GM12874 (cell line): Measurements from ENCODE around the gene ARHGAP22.

ENCODE experiments used
- TF ChIP-seq, protein P1 (sequence below): IDR thresholded peaks from 2 replicates; pipeline ENCODE4 v1.5.1; 2011; ENCODE audit warnings: low read depth, mild to moderate bottlenecking, control low read depth, low read length, moderate library complexity; ENCODE audit not compliant: insufficient read depth

The ARHGAP22 gene

DNA sequence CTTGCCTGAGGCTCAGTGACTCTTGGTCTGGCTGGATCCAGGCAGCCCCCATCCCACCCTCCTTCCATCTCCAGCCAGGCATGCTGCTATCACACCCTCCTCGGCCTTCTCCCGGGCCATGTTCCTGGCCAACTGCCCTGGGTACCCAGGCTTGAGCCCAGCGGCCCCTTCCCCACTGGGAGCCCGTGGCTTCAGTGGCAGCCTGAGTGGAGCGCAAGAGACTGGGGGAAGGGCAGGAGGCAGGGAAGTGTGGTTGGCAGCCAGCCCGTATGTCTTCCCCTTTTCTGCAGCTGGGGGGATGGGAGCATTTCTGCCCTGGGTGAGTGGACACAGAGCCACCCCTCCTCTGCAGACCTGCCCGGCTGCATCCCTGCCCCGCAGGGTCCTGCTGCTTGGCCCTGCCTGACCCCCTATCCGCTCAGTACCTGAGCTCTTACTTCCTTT lies 148.5 kb downstream of the ARHGAP22 start:
- TF ChIP-seq, protein P1, sequence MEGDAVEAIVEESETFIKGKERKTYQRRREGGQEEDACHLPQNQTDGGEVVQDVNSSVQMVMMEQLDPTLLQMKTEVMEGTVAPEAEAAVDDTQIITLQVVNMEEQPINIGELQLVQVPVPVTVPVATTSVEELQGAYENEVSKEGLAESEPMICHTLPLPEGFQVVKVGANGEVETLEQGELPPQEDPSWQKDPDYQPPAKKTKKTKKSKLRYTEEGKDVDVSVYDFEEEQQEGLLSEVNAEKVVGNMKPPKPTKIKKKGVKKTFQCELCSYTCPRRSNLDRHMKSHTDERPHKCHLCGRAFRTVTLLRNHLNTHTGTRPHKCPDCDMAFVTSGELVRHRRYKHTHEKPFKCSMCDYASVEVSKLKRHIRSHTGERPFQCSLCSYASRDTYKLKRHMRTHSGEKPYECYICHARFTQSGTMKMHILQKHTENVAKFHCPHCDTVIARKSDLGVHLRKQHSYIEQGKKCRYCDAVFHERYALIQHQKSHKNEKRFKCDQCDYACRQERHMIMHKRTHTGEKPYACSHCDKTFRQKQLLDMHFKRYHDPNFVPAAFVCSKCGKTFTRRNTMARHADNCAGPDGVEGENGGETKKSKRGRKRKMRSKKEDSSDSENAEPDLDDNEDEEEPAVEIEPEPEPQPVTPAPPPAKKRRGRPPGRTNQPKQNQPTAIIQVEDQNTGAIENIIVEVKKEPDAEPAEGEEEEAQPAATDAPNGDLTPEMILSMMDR: no peak

DNA sequence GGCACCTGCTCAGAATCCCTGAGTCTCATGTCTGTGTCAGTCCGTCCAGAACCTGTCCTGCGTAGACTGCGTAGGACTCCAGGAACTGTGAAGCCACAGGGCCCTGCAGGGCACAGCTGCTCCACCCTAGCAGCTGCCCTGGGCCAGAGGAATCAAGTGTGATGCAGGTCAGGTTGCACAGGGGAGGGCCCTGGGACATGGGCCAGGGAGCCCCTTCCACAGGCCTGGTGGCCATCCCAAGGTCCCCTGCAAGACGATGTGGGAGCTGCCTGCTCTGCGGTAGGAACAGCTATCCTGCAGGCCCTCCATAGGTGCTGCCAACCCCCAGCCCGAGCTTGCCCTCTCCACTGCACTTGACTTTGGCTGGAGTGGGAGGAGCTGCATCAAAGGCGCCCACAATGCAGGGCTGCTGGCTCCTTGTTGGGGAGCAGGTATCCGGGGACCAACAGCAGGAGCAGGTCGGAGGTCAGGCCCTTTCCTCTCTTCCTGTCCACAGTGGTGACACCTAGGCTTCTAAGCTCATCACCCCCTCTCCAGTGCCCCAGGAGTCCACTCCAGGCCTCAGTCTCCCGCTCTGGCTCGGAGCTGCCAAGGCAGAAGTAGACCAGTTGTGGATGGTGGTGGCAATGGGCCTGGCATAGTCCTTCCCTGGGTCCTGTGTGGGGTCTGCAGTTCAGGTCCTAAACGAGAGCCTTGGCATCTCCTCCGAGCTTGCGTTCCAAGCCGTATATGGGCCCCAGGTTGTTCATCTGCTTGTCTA lies 149.3 kb downstream of the ARHGAP22 start:
- TF ChIP-seq, protein P1: no peak

DNA sequence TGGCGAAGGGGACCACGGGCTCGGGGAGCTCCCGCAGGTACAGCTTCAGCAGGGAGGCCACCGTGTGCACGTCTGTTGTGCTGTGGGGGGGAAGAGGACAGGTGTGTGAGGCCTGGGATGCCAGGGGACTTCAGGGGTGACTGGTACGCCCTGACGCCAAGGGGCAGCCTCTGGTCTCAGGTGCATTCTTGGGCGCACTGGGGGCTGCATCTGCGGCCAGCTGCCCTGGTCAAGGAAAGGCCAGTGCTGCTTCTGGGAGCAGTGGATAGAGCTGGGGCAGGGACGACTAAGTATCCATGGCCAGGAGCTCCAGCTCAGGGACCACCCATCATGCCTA lies 149.8 kb downstream of the ARHGAP22 start:
- TF ChIP-seq, protein P1: no peak

DNA sequence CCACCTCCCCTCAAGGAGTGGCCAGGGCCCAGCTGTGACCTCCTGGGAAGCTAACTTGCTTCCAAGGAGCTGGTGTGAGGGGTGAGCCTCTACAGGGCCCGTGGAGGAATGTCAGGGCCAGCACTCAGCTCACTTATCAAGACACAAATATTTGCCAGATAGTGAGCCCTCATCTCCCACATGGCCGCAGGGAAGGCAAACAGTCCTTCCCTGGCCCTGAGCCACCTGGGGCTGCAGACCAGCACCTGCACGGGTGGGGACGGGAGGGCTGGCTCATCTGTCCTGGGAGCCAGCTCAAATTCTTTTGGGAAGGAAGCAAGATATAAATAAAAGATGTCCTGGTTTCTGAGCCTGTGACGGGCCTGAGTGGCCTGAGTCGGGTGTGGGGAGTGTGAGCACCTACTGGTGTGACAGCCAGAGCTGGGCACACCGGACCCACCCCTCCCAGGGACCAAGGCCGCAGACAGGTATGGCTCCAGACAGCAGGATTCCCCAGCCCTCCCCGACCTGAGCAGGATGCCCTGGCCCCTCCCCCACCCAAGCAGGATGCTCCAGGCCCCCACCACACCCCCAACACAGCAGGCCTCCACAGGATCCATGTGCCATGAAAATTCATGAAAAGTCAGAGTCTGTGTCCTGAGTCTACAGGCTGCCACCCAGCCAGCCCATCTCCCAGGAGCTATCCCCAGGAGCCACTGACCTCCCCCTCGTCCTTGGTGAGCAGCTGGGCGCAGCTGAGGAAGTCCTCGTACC lies 150.4 kb downstream of the ARHGAP22 start:
- TF ChIP-seq, protein P1: no peak

DNA sequence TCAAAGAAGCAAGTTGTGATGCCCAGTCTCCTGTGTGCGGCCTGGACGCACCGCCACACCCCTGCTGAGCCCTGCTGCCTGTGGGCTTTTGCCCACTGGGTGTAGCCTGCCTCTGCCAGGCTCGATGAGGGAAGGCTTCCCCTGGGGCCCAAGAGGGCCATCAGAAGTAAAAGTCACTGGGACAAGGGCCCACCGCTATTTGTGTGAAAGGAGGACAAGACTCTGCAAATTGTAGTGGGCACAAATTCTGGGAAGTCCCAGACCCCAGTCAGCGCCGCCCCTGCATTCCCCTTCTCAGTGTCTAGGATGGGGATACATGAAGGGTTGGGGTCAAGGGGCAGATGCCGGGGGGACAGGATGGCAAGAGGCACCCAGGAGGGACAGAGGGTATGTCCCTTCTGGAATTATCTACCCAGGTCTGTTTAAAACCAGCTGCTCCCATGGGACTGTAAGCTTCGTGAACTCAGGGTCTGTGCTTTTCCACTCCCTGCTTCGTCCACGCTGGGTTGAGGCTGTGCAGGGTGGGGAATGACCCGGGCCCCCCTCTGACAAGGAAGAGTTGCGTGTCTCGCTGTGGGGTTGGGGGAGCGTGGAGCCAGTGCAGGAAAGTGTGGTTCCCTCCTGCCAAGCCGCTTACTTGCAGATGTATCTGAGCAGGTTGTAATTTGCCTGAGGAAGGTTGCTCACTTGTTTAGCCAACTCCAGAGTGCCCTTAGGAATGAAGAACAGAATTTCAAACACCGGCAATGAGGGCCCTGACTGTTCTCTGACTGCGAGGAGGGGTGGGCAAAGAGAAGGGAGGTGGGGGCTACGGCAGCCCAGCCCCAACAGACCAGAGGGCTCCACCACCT lies 151.2 kb downstream of the ARHGAP22 start:
- TF ChIP-seq, protein P1: no peak

DNA sequence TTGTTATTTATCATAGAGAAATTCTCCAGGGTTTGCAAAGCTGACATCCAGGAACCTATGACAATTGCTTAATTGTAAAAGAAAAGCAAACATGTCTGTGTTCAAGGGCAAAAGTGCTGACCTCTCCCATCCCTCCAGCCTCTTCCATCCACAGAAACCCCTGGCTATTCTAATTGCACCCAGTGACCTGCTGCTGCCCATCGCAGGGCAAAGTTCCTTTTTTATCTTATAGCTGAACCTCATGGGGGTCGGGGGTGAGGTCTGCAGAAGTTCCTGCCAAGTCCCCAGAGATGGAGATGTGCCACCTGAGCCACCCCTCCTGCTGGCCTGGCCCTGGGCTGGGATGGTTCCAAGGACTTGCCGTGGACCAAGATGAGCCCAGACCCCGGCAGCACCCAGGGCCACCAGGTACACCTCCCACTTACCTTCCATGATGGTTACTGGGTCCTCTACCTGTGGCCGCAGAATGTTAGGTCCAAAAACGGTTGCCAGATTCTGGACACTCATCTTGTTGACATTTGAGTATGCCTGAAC lies 151.9 kb downstream of the ARHGAP22 start:
- TF ChIP-seq, protein P1: no peak
